ENCODE data around the gene RSPO4.

RSPO4 gene

GRCh38 chr20:957544-957943 is 44.6 kb downstream of the RSPO4 start:
- peaks cover 13% of the 10 kb centered on the region for H3K27me3 Mint-ChIP-seq (ENCODE audit: low read depth, poor library complexity)
- H3K4me1 Mint-ChIP-seq: peaks cover 8% of the 10 kb centered on the region
- no peaks in the 10 kb centered on the region for H3K9me3 Mint-ChIP-seq
- no peak for TF ChIP-seq CTCF (IDR thresholded peaks at IDR 0.05)
- no peaks in the 10 kb centered on the region for H3K36me3 Mint-ChIP-seq (ENCODE audit: low read depth)
- peak overlapping the region; percentile 29 for H3K27ac Mint-ChIP-seq
- no peak overlapping the region for H3K4me3 Mint-ChIP-seq
- no peak for DNase-seq

- peaks cover 17% of the 10 kb centered on the region for H3K27me3 Mint-ChIP-seq (ENCODE audit: low read depth, poor library complexity)
- no peak overlapping the region for H3K27ac Mint-ChIP-seq
- H3K36me3 Mint-ChIP-seq (ENCODE audit: low read depth): no peaks in the 10 kb centered on the region
- H3K9me3 Mint-ChIP-seq: no peaks in the 10 kb centered on the region
- peaks cover 8% of the 10 kb centered on the region for H3K4me1 Mint-ChIP-seq
- peak; percentile 85 for DNase-seq
- H3K4me3 Mint-ChIP-seq: no peak overlapping the region
- peak; percentile 99 for TF ChIP-seq CTCF (IDR thresholded peaks at IDR 0.05)
These were observed 45.7 kb downstream of the RSPO4 start for GRCh38 chr20:956330-956951.

- no peak for DNase-seq
- no peaks in the 10 kb centered on the region for H3K36me3 Mint-ChIP-seq (ENCODE audit: low read depth)
- H3K4me1 Mint-ChIP-seq: peaks cover 8% of the 10 kb centered on the region
- H3K27me3 Mint-ChIP-seq (ENCODE audit: low read depth, poor library complexity): peaks cover 18% of the 10 kb centered on the region
- H3K27ac Mint-ChIP-seq: no peak overlapping the region
- no peaks in the 10 kb centered on the region for H3K9me3 Mint-ChIP-seq
- no peak for TF ChIP-seq CTCF (IDR thresholded peaks at IDR 0.05)
- no peak overlapping the region for H3K4me3 Mint-ChIP-seq
These were observed 46.5 kb downstream of the RSPO4 start for GRCh38 chr20:955656-956055.

- H3K9me3 Mint-ChIP-seq: no peaks in the 10 kb centered on the region
- peaks cover 23% of the 10 kb centered on the region for H3K27me3 Mint-ChIP-seq (ENCODE audit: low read depth, poor library complexity)
- no peaks in the 10 kb centered on the region for H3K36me3 Mint-ChIP-seq (ENCODE audit: low read depth)
- no peak for DNase-seq
- no peak overlapping the region for H3K27ac Mint-ChIP-seq
- peaks cover 8% of the 10 kb centered on the region for H3K4me1 Mint-ChIP-seq
- TF ChIP-seq CTCF (IDR thresholded peaks at IDR 0.05): no peak
- H3K4me3 Mint-ChIP-seq: no peak overlapping the region
These were observed 47.0 kb downstream of the RSPO4 start for GRCh38 chr20:955111-955510.

- Mint-ChIP-seq H3K4me1 (peaks cover 2% of the 10 kb centered on the region), H3K36me3 (ENCODE audit: low read depth) (no peaks in the 10 kb centered on the region), H3K4me3 (no peak overlapping the region), H3K27me3 (ENCODE audit: low read depth, poor library complexity) (peaks cover 32% of the 10 kb centered on the region), H3K9me3 (no peaks in the 10 kb centered on the region), H3K27ac (no peak overlapping the region)
- no peak for DNase-seq
- TF ChIP-seq CTCF (IDR thresholded peaks at IDR 0.05): no peak
These were observed 48.4 kb downstream of the RSPO4 start for GRCh38 chr20:953742-954141.

- Mint-ChIP-seq H3K36me3 (ENCODE audit: low read depth) (no peaks in the 10 kb centered on the region), H3K27ac (no peak overlapping the region), H3K4me1 (no peaks in the 10 kb centered on the region), H3K9me3 (no peaks in the 10 kb centered on the region), H3K4me3 (no peak overlapping the region), H3K27me3 (ENCODE audit: low read depth, poor library complexity) (peaks cover 43% of the 10 kb centered on the region)
- no peak for DNase-seq
- TF ChIP-seq CTCF (IDR thresholded peaks at IDR 0.05): no peak
These were observed 49.8 kb downstream of the RSPO4 start for GRCh38 chr20:952196-952795.

Data from nephron progenitor cell (in vitro differentiated cells).